HG03039 (cell line): ENCODE results near the gene IL19.

ENCODE experiments used
- ATAC-seq: cut with Tn5 transposase; IDR thresholded peaks from one replicate; pipeline ENCODE4 v1.9.1; 2021; ENCODE audit warnings: mild to moderate bottlenecking, moderate library complexity; ENCODE audit not compliant: unreplicated experiment

Gene IL19

GRCh38 chr1:206797534-206798383 is 27.2 kb downstream of the IL19 start:
- no peak for ATAC-seq

- no peak for ATAC-seq
These were observed 27.9 kb downstream of the IL19 start for GRCh38 chr1:206798384-206798996.

GRCh38 chr1:206799311-206799710 is 28.7 kb downstream of the IL19 start:
- ATAC-seq, result no peak

- no peak for ATAC-seq
These were observed 29.8 kb downstream of the IL19 start for GRCh38 chr1:206800411-206800810.

- no peak for ATAC-seq
These were observed 30.3 kb downstream of the IL19 start for GRCh38 chr1:206800891-206801290.

- no peak for ATAC-seq
These were observed 30.9 kb downstream of the IL19 start for GRCh38 chr1:206801467-206801866.

- ATAC-seq, result no peak
These were observed 31.8 kb downstream of the IL19 start for GRCh38 chr1:206802401-206802800.

- ATAC-seq, result peak; percentile 92
These were observed 32.7 kb downstream of the IL19 start for GRCh38 chr1:206803221-206803730.

- ATAC-seq, result no peak
These were observed 33.7 kb downstream of the IL19 start for GRCh38 chr1:206804156-206804737.

- no peak for ATAC-seq
These were observed 34.8 kb downstream of the IL19 start for GRCh38 chr1:206805357-206805756.

GRCh38 chr1:206808615-206809014 is 38.0 kb downstream of the IL19 start:
- ATAC-seq, result no peak

GRCh38 chr1:206809504-206810084 is 39.0 kb downstream of the IL19 start:
- ATAC-seq, result no peak

- ATAC-seq, result no peak
These were observed 41.9 kb downstream of the IL19 start for GRCh38 chr1:206812471-206812870.

- no peak for ATAC-seq
These were observed 44.3 kb downstream of the IL19 start for GRCh38 chr1:206814716-206815341.

- peak; percentile 49 for ATAC-seq
These were observed 46.1 kb downstream of the IL19 start for GRCh38 chr1:206816390-206817287.

GRCh38 chr1:206821493-206821892 is 50.9 kb downstream of the IL19 start:
- ATAC-seq, result no peak

GRCh38 chr1:206823727-206824126 is 53.2 kb downstream of the IL19 start:
- ATAC-seq, result no peak

- no peak for ATAC-seq
These were observed 53.8 kb downstream of the IL19 start for GRCh38 chr1:206824331-206824730.

GRCh38 chr1:206826394-206826793 is 55.8 kb downstream of the IL19 start:
- no peak for ATAC-seq

- ATAC-seq, result no peak
These were observed 57.5 kb downstream of the IL19 start for GRCh38 chr1:206828061-206828460.
